Keratinocyte (primary cell): ENCODE results near the gene PRPF18.

ENCODE experiments used
- CTCF ChIP-seq, 3 experiments: IDR thresholded peaks in 1 of 3; conservative IDR thresholded peaks in 1 of 3; optimal IDR thresholded peaks in 1 of 3; 2 replicates in 2 of 3; 3 replicates in 1 of 3; pipeline versions ENCODE3 to v1.5.1; 2011; ENCODE audit warnings: low read length in 3 of 3, mild to moderate bottlenecking in 3 of 3, moderate library complexity in 2 of 3, control low read depth in 1 of 3, inconsistent platforms in 1 of 3; ENCODE audit not compliant: insufficient read depth in 2 of 3; ENCODE audit errors: extremely low read depth in 1 of 3
- EZH2 ChIP-seq: IDR thresholded peaks from one replicate; pipeline ENCODE4 v1.6.1; 2012; ENCODE audit warnings: inconsistent platforms, mild to moderate bottlenecking, low read length, moderate library complexity

- TF ChIP-seq CTCF (optimal IDR thresholded peaks at IDR 0.05 in 1 of 3, IDR thresholded peaks at IDR 0.05 in 1 of 3, conservative IDR thresholded peaks at IDR 0.05 in 1 of 3; ENCODE audit: extremely low read depth in 1 of 3, insufficient read depth in 2 of 3, low read length in 3 of 3) = no peak
- TF ChIP-seq EZH2 = no peak
Measured at GRCh38 chr10:13656337-13657100, 69.8 kb downstream of the PRPF18 start.
